Endothelial cell of umbilical vein (primary cell): Measurements from ENCODE around the gene IGFL1. TPM values are rescaled to one million over a fixed set of nuclear protein-coding genes. Genes with fewer than 3 reads are reported as not detected.

ENCODE experiments used
- BruUV-seq: library from RNA; stranded (reverse); fragments of 400-500 nt; replicated peaks from 2 replicates; lab custom pipeline; 2021; lab: Mats Ljungman, UMichigan
- CTCF ChIA-PET: fragments of 300-600, 350-600 bp; sonication (Branson Sonifier 250); formaldehyde crosslinking; loops from one replicate; lab custom pipeline; 2021; ENCODE audit warnings: antibody characterized with exemption, inconsistent platforms; lab: Charles Lee
- POLR2A ChIA-PET: fragments of 300-600, 350-600 bp; sonication (Branson Sonifier 250); formaldehyde crosslinking; loops from one replicate; lab custom pipeline; 2021; ENCODE audit warnings: antibody characterized with exemption, inconsistent platforms; lab: Charles Lee
- DNase-seq: peaks from one replicate; pipeline ENCODE4 v3.0.0-alpha.2; 2011; ENCODE audit warnings: low read depth, low spot score
- FAIRE-seq: peaks from 2 replicates; lab custom pipeline; 2011; peaks lifted over from hg19 to GRCh38; lab: Jason Lieb, UNC
- H2AFZ ChIP-seq: 2 replicates; pipeline ENCODE4 v1.6.0; 2012; ENCODE audit warnings: low read depth, low read length, control low read depth, inconsistent platforms
- H3K27ac ChIP-seq: 2 replicates; pipeline ENCODE4 v1.5.1; 2011; ENCODE audit warnings: low read depth, mild to moderate bottlenecking, control low read depth, low read length, moderate library complexity; ENCODE audit not compliant: insufficient read depth
- H3K27me3 ChIP-seq, 2 experiments: 2 replicates each; pipeline versions ENCODE4 v1.6.0 to v1.6.1; 2011; ENCODE audit warnings: low read length in 2 of 2, mixed read lengths in 1 of 2; ENCODE audit not compliant: control insufficient read depth in 2 of 2, insufficient read depth in 2 of 2
- H3K36me3 ChIP-seq, 2 experiments: 2 replicates in 1 of 2; 3 replicates in 1 of 2; pipeline ENCODE4 v1.5.1; 2011; ENCODE audit warnings: low read length in 2 of 2, mild to moderate bottlenecking in 1 of 2, moderate library complexity in 1 of 2; ENCODE audit not compliant: control insufficient read depth in 2 of 2, insufficient read depth in 2 of 2; ENCODE audit errors: extremely low read depth in 1 of 2
- H3K4me1 ChIP-seq: 3 replicates; pipeline ENCODE4 v1.5.1; 2011; ENCODE audit warnings: mild to moderate bottlenecking, low read length; ENCODE audit not compliant: control insufficient read depth, insufficient read depth; ENCODE audit errors: extremely low read depth
- H3K4me2 ChIP-seq: 2 replicates; pipeline ENCODE4 v1.6.1; 2011; ENCODE audit warnings: low read length, control low read depth, mixed read lengths; ENCODE audit not compliant: insufficient read depth
- H3K4me3 ChIP-seq, 3 experiments: fragments of 200-600 bp in 1 of 3; sonication (generic), shearing (Covaris generic) in 1 of 3; replicated peaks in 1 of 3; 2 replicates each; pipeline ENCODE4 v1.5.1; 2011 to 2016; ENCODE audit warnings: control low read depth in 3 of 3, low read length in 3 of 3, mild to moderate bottlenecking in 2 of 3, inconsistent platforms in 1 of 3, low read depth in 1 of 3, moderate library complexity in 1 of 3; ENCODE audit not compliant: insufficient read depth in 1 of 3
- H3K79me2 ChIP-seq: 2 replicates; pipeline ENCODE4 v1.6.0; 2012; ENCODE audit warnings: low read length, inconsistent platforms; ENCODE audit not compliant: control insufficient read depth, insufficient read depth
- H3K9ac ChIP-seq: replicated peaks from 2 replicates; pipeline ENCODE3; 2011; ENCODE audit warnings: low read length, control low read depth; ENCODE audit not compliant: insufficient read depth; ENCODE audit errors: extremely low read depth
- H3K9me1 ChIP-seq: replicated peaks from 3 replicates; pipeline ENCODE4 v1.6.0; 2011; ENCODE audit warnings: mild to moderate bottlenecking, low read length; ENCODE audit not compliant: control insufficient read depth, insufficient read depth; ENCODE audit errors: extremely low read depth
- H3K9me3 ChIP-seq: replicated peaks from 2 replicates; pipeline ENCODE4 v1.5.1; 2012; ENCODE audit warnings: low read length, inconsistent platforms; ENCODE audit not compliant: control insufficient read depth, insufficient read depth
- H4K20me1 ChIP-seq: replicated peaks from 2 replicates; pipeline ENCODE3; 2011; ENCODE audit warnings: mild to moderate bottlenecking, low read length; ENCODE audit not compliant: control insufficient read depth, insufficient read depth; ENCODE audit errors: extremely low read depth
- CTCF ChIP-seq, 2 donors: IDR thresholded peaks; 1 replicate in 1 of 2; 2 replicates in 1 of 2; pipeline ENCODE4 v1.5.1; 2011; ENCODE audit warnings: low read length in 2 of 2, mild to moderate bottlenecking in 2 of 2, moderate library complexity in 2 of 2, control low read depth in 1 of 2, inconsistent platforms in 1 of 2, low read depth in 1 of 2; ENCODE audit not compliant: insufficient read depth in 1 of 2; ENCODE audit errors: extremely low read depth in 1 of 2
- EZH2 ChIP-seq: IDR thresholded peaks from 2 replicates; pipeline ENCODE4 v1.6.1; 2012; ENCODE audit warnings: borderline replicate concordance, low read depth, mild to moderate bottlenecking, moderate library complexity, low read length, inconsistent platforms; ENCODE audit not compliant: severe bottlenecking
- FOS ChIP-seq: IDR thresholded peaks from 2 replicates; pipeline ENCODE4 v1.6.1; 2011; ENCODE audit warnings: mild to moderate bottlenecking, low read length, moderate library complexity, borderline replicate concordance; ENCODE audit not compliant: insufficient read depth
- GATA2 ChIP-seq: IDR thresholded peaks from 2 replicates; pipeline ENCODE4 v1.7.0; 2011; ENCODE audit warnings: low read depth, mild to moderate bottlenecking, moderate library complexity, mixed read lengths, low read length; ENCODE audit not compliant: insufficient read length, insufficient read depth
- JUN ChIP-seq: IDR thresholded peaks from 2 replicates; pipeline ENCODE4 v1.6.1; 2011; ENCODE audit warnings: borderline replicate concordance, low read depth; ENCODE audit not compliant: insufficient read length, insufficient read depth
- MAX ChIP-seq: IDR thresholded peaks from 2 replicates; pipeline ENCODE4 v1.6.1; 2011; ENCODE audit not compliant: insufficient read depth, insufficient read length
- MYC ChIP-seq: IDR thresholded peaks from one replicate; pipeline ENCODE4 v1.6.1; 2011; ENCODE audit warnings: mild to moderate bottlenecking, low read depth, low read length
- POLR2A ChIP-seq: IDR thresholded peaks from 2 replicates; pipeline ENCODE4 v1.6.1; 2012; ENCODE audit warnings: low read depth, mild to moderate bottlenecking, control low read depth, low read length
- POLR2AphosphoS5 ChIP-seq: IDR thresholded peaks from 2 replicates; pipeline ENCODE4 v1.6.1; 2012; ENCODE audit warnings: low read depth, mild to moderate bottlenecking, control low read depth, low read length, moderate library complexity; ENCODE audit not compliant: insufficient read depth
- dilution Hi-C: fragments of 300-500 bp; cut with MboI; formaldehyde crosslinking; loops from one replicate; pipeline ENCODE4 v1.15.0; 2019; ENCODE audit warnings: low sequenced_read_pairs; ENCODE audit not compliant: extremely low pct_ligation_motif_present
- intact Hi-C: fragments of 100-400 bp; cut with micrococcal nuclease; formaldehyde crosslinking; loops from one replicate; pipeline ENCODE4 v1.10.0; 2022
- polyA plus RNA-seq, 4 experiments: library from polyadenylated mRNA; depleted of rRNA in 3 of 4; stranded (reverse) in 3 of 4; unstranded in 1 of 4; fragments of >200 nt; gene quantifications; 2 replicates each; pipeline versions ENCODE4 v1.2.1 to v1.2.3, GENCODE V29; 2011 to 2012; ENCODE audit warnings: missing spikeins in 1 of 4
- total RNA-seq: library from RNA; stranded (reverse); gene quantifications from 2 replicates; pipeline ENCODE4 v1.2.3, GENCODE V29; 2021

IGFL1 gene
- total and polyA plus RNA-seq, 2 donors (not counting 3 experiments of a cell fraction or from before 2014, with no cell fraction given): not detected

GRCh38 chr19:46220038-46220615, 9.4 kb upstream of the IGFL1 start:
- peaks cover 0 to 5% of the 10 kb centered on the region in 2 experiments for H3K27me3 ChIP-seq
- FAIRE-seq: no peak
- no peak overlapping the region for H3K4me2 ChIP-seq
- no peak overlapping the region for H3K9ac ChIP-seq
- dilution Hi-C loops: no loop called here
- no peak overlapping the region for H2AFZ ChIP-seq
- no peaks in the 10 kb centered on the region for H3K79me2 ChIP-seq
- H3K9me3 ChIP-seq: no peaks in the 10 kb centered on the region
- no peaks in the 10 kb centered on the region for H3K4me1 ChIP-seq
- H3K9me1 ChIP-seq: no peaks in the 10 kb centered on the region
- no peak overlapping the region for H3K27ac ChIP-seq
- intact Hi-C loops: no loop called here
- TF ChIP-seq MYC (no peak), FOS (no peak), CTCF (IDR thresholded peaks at IDR 0.05; ENCODE audit: extremely low read depth in 1 of 2, insufficient read depth in 1 of 2, low read depth in 1 of 2, low read length in 2 of 2) (no peak), POLR2A (no peak), MAX (no peak), EZH2 (no peak), POLR2AphosphoS5 (no peak), JUN (no peak), GATA2 (no peak)
- BruUV-seq: no TSS peak
- no peak for DNase-seq
- H3K4me3 ChIP-seq: no peak overlapping the region
- H4K20me1 ChIP-seq: no peaks in the 10 kb centered on the region
- no peaks in the 10 kb centered on the region for H3K36me3 ChIP-seq
- POLR2A ChIA-PET: no interaction called here
- CTCF ChIA-PET: interaction anchor here (1.4 kb wide), 1 partner anchor 191 kb away, joined by 4 read pairs; no protein-coding TSS in a partner anchor
